Fibroblast of skin of right biceps (primary cell): Measurements from ENCODE around the gene RASAL3.
A peak's percentile ranks its signal among the peaks of the same experiment; 100 is the strongest.

Experiments
- DNase-seq: peaks from one replicate; pipeline ENCODE4 v3.0.0-alpha.2; 2013

The RASAL3 gene

DNA sequence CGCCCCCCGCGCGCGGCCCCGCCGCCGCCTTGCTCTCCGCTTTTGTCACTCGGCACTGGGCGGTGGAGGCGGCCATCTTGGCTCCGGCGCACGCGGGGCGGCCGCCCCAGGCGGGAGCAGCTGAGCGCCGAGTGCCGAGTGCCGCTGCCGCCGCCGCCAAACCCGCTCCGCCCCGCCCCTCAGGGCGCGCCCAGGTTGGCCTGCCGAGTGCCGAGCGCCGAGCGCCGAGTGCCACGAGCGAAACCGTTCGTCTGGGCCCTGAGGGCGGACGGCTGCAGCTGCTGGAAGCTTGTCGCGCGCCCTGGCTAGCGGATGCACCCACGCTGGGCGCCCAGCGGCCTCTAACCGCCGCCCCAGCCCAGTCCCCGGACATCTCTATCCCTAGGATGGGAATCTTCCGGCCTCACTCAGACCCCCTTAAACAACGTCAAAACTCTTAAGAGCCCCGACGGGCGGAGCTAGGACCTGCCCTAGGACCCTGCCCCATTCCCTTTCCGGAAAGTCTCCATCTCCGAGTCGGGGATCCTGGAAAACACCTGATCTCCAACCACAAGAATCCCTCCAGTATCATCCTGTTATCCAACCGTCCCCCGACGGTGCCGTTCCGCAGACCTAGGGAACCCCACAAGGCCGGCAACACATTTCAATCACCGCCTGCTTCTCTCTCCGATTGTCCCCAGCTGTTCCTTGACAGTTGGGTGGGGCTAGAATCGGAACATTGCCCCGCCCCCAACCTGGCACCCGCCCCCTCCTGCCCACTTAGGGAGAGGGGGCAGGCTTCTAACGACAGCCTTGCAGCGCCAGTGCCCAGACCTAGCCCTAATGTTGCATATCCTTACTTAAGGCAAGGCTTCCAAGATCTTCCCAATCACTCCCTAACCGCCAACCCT lies 31.5 kb downstream of the RASAL3 start:
- DNase-seq, result peak; percentile 92

DNA sequence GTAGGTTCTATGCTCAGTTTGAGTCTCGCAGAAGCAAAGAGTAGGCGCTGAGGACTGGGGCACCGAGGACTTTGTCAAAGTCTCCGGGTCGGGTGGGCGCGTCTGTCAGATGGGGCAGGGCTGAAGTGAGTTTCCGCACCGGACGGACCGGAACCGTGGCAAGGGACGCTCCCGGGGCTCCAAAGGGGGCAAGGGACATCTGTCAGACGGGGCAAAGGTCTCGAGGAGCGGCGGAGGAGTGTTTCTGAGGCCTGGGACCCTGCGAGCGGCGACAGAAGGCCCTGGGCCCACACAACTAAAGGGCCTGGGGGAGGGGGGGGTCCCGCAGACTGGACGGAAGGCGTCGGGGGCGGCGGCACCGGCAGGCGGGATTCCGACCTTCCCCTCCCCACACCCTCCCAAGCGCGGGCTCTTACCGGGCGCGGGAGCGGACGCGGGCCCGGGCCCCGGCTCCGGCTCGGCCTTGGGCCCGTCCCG lies 32.3 kb downstream of the RASAL3 start:
- no peak for DNase-seq

DNA sequence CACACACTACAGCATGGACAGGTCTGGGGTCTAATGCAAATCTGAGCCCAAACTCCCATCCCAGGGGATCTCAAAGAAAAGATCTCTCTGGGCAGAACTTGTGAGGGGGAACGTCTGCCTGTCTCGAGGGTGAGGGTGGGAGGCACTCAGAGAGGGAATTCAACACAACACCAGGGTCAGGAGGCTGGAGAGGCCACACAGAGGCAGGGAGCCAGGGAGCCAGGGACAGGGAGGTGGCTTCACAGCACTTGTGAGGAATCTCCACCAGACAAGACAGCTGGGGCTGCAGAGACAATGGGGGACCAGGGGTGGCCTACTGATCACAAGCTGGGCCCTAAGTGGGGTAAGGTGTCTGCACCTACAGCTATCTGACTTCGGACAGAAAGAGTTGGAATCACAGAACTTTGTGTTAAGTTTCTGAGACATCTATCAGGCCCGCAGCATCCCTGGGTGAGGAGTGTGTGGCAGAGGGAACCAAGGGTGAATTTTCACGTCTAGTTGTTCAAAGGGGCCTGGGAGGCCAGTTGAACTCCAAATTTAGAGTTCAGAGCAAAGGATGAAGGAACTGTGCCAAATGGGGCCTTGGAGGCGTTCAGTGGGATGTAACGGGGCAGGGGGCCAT lies 32.8 kb downstream of the RASAL3 start:
- DNase-seq, result no peak

DNA sequence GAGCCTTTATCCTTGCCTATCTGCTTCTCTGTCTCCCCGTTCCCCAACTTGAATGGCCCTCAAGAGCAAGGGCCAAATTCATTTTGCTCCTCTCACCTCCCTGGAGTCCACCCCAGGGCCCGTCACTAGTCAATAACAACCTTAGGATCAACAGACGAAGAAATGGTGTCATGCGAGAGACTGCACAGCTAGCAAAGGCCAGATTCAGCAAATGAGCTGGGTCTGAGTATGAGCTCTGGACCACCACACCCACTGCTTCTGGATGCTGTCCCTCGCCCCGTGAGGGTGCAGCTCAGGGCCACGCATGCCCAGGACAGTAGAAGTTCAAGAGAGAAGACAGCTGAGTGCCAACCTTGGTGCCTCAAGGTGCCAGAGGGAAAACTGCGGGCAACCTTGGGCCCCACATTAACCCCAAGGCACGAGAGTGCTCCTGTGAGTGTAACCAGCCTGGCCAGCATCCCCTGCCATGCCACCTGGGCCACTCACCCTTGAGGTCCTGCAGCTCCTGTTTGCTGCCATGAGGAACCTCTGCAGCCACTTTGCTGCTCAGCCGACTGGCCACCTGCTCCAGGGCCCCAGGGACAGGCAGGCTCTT lies 33.7 kb downstream of the RASAL3 start:
- DNase-seq, result no peak

DNA sequence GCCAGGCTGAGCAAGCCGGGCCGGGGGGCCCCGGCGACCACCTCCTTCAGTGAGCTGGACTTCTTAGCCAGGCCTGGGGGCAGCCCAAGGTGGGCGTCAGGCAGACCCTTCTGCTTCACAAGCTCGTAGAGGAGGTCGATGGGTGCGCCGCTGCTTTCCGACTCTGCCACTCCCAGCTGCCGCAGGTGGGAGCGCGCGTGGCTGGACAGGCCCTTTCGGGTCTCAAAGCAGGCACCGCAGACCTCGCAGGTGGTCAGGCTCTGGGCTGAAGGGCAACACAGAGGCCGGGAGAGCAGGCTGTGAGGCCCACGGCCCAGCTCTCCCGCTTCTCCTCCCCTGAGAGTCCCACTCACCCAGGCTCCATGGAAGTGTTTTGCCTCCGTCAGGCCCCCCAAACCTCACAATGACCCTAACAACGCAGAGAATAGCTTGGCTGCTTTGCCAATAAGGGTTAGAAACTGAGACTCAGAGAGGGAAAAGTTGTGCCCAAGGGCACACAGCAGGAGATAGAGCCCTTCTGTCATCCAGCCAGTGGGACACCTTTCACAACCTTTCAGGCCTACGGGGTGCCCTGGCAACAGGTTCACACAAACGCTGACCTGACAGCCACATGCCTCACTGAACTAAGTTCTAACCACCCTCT lies 34.4 kb downstream of the RASAL3 start:
- no peak for DNase-seq

DNA sequence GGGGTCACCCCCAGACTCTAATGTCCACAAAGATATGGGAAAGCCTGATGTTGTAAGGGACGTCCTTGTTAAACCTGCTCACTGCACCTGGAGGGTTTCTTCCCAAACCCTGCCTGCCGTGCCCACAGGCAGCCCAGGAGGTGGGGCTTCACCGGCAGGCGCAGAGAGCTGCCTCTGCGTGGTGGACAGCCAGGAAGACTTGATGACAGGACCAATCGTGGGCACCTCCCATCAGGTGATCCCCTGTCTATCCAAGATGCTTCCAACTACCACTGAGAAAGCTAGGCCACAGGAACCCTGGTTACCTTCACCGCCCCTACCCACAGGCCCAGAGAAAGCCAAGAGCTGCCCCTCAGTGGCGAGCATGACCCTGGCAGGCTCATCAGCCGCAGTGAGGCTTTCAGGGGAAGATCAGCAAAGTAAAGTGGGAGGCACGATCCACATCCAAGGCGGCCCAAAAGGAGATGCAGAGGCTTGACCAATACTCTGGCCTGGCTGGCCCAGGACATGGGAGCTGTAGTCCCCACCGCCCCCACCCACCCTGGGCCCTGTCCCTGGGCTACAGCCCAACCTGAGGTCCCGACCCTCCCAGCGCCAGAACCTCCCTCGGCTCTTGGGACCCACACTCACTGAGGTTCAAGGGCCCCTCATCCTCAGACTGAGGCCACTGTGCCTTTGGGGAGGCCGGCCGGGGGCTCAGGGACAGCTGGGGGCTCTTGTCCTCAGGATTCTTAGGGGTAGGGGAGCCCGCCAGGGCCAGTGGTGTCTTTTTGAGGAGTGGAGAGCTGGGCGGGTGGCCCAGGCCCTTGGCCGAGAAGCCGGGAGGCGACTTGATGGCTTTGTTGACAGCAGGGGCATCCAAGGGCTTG lies 35.2 kb downstream of the RASAL3 start:
- no peak for DNase-seq

DNA sequence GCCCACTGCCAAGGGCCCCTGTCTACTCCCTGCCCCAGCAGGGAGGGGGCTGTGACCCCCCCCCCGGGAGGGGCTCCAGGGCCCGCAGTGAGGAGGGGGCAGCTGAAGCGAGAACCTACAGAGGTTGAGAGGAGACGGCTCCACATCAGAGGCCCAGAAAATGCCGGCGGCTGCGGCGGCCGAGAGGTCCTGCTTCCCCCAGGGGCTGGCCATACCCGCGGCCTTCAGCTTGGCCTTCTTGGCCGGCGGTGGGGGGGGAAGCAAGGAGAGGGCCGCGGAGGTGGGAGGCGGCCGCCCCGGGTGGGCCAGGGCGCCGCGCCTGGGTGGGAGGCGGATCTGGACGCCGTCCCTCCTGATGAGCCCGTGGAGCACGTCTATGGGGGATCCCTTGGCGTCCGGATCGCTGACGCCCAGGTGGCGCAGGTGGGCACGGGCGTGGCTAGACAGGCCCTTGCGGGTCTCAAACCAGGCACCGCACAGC lies 36.3 kb downstream of the RASAL3 start:
- no peak for DNase-seq

DNA sequence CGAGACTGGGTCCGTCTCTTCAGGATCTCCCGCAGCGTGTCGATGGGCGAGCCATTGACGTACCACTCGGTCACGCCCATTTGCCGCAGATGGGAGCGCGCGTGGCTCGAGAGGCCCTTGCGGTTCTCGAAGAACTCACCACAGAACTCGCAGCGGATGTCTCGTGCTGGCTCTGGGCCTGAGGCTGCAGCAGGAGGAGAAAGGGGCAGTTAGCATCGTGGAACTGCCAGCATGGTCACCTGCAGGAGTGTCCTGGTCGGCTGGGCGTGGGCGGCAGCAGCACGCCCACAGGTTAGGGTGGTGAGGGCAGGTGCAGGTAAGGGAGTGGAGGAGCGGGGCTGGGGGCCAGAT lies 37.0 kb downstream of the RASAL3 start:
- DNase-seq, result no peak

DNA sequence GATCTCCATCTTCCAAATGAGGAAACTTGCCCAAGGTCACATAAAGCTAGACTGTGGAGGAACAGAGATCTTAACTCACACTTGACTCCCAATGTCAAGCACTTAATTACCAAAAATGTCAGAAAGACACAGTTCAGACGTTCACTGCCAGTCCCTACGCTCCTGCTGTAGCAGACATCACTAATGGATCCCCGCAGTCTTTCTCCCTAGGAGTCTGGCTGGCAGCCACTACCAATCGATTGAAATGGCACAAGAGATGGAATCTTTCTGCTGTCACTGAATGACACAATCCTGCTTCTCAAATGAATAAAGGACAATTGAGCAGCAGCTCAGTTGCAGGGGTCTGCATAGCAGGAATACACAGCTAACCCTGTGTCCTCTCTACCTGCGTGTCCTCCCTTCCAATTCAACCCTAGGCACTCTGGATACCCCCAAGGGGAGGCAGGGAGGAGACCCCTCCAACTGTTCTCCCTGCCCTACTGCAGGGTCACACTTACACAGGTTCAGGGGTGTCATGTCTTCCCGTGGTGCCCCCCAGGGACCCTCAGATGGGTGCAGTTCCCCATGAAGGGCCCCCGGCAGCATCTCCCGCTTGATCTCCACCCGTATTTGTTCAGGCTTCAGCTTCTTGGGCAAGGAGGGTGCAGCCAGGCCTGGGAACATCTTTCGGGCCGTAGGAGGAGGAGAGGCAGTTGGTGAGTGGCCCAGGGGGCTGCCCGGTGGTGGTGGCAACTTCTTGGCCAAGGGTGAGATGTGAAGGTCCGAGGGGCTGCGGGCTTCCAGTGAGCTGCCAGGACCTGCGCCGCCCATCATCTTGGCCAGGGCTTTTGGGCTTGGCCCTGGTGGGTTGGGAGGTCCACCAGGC lies 37.6 kb downstream of the RASAL3 start:
- no peak for DNase-seq

DNA sequence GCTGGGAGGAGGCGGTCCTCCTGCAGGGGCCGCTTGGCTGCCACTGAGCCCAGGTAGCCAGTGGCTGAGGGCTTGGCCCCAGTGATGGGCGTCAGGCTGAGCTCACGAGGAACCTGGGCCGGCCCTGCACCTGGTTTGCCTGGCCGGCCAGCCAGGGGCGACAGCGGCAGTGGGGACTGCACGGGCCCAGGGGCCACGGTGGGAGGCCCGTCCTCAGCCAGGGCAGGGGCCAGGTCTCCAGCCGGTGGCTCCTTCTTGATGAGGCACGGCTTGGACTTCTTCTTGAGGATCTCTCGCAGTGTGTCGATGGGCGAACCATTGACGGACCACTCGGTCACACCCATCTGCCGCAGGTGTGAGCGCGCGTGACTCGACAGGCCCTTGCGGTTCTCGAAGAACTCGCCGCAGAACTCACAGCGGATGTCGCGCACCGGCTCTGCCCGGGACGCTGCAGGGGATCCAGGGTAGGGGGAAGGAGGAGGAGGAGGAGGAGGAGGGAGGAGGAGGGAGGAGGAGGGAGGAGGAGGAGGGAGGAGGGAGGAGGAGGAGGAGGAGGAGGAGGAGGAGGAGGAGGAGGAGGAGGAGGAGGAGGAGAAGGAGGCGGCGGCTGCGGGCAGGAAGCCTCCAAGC lies 38.9 kb downstream of the RASAL3 start:
- DNase-seq, result no peak

DNA sequence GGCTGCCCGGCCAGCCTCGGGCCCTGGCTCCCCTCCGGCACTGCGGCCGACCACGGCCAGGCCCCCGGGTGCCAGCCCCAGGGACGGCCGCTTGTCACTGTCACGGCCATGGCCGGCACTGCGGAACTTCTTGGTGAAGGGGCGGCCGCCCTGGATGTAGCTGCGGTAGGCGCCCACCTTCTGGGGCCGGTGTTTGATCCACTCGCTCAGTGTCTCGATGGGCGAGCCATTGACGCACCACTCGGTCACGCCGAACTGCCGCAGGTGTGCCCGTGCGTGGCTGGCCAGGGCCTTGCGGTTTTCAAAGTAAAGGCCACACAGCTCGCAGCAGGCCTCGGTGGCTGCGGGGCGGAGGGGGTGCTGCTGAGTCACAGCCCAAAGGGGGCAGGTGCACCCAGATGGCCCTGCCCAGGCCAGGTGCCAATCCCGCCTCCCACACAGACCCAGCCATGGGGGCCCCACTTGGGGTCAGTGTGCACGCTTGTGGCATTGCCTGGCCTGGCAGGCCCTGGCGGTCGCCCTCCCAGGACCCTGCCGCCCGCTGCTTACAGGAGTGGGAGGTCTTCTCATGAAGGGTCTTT lies 39.6 kb downstream of the RASAL3 start:
- no peak for DNase-seq

DNA sequence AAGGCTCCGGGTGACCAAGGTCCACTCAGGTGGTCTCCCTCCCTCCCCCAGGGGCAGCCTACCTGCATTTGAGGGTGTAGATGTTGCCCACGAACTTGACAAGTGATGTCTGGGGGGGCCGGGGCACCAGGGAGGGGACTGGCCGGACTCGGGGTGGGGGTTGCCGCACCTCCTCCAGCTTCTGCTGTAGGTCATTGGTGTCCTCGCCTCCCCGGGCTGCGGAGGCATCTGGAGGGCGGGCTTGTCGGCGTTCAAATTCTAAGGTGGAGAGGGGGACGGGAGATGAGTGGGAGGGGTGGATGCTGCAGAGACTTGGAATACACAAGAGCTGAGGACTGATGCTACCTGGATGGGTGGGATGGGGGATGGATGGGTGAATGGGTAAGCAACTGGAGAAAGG lies 40.2 kb downstream of the RASAL3 start:
- no peak for DNase-seq

DNA sequence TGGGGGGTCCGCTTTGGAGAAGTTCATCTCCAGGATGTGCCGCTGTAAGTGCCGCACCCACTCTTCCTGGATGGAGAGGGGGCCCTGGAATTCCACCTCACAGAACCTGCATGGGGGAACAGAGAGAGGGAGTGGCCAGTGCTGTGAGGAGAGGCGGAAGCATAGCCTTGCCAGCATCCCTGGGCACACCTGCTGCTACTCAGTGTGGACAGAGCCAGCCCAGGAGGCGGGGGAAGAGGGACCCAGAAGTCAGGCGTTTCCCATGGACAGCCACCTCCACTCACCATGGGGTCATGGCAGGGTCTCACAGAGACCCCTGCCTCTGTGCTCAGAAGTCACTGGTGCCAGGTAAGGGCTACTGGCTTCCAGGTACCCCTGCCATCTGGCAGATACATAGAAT lies 41.2 kb downstream of the RASAL3 start:
- DNase-seq, result no peak

DNA sequence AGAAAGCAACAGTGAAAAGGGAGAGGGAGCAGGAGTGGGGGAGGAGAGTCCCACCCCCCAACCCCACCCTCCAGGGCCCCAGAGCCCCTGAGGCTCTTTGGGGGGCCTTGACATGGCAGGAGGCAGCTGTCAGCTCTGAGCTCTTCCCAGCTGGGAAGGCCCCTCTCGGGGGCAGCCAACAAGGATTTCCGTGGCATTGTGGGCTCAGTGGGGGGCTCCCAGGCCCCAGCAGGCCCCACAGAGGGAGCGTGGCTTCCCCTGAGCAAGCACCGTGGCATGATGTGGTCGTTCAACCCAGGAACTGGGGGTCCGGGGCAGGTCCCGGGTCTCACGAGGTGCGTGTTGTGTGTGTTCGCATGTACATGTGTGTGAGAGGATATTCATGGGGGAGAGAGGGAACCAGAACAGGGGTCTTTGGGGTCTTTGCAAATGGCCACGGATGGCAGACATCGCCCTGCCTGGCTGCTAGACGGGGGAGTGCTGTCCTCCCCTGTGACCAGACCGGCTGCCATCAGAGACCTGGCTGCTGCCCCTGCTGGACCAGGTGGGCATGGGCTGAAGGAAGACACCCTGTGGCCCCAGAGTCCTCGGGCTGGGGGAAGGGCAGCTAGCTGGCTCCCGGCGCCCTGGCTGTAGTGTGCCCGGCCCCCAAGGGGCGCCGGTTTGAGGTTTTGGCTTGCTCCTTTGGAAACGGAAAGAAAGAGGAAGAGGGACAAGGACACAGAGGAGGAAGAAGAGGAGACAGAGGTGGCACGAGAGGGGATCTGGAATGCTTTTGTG lies 41.9 kb downstream of the RASAL3 start:
- no peak for DNase-seq

DNA sequence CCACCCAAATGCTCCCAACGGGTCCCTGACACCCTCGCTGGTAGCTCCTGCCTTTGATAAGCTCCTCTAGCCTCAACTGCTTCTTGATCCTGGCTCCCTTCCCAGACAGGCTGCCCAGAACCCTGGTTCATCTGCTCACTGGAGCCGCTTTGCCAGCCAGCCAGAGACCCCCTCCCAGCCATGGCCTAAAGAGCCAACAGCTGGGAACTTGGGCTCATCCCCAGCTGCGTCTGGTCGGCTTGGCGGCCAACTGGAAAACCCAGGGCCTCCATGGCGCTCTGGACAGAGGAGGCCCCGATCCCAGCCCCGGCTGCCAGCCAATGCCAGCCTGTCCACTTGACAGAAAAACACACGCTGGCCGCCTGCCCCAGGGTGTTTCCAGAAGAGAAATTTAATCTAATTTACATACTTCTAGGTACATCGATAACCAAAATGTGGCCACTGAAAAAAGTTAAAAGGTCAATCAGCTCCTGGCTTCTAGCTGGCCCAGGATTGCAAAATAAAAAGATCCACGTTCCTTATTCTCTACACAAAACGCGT lies 42.6 kb downstream of the RASAL3 start:
- no peak for DNase-seq

DNA sequence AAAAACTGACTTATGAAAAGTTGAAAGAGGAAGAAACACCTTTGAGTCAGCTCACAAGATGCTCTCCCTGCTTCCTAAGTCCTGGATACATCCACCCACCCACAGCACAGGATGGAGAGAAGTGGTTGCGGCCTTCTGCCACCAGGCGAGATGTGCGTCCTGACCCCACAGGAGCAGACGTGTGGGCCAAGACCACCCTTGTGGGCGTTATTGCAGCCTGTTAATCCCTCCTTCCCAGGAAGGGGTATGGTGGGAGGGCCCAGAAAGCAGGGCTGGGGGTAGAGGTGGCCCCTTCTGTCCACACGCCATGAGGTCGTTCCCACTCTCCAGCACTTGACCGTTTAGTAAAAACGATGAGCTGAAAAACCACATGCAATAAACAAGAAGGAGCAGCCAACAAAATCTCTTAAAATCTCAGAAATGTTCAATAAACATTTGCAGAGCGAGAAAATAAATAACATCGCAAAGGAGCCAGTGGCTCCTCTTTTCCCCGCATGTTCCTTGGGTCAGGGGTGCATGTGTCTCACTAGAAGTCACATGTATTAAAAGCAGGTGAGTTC lies 43.1 kb downstream of the RASAL3 start:
- no peak for DNase-seq

DNA sequence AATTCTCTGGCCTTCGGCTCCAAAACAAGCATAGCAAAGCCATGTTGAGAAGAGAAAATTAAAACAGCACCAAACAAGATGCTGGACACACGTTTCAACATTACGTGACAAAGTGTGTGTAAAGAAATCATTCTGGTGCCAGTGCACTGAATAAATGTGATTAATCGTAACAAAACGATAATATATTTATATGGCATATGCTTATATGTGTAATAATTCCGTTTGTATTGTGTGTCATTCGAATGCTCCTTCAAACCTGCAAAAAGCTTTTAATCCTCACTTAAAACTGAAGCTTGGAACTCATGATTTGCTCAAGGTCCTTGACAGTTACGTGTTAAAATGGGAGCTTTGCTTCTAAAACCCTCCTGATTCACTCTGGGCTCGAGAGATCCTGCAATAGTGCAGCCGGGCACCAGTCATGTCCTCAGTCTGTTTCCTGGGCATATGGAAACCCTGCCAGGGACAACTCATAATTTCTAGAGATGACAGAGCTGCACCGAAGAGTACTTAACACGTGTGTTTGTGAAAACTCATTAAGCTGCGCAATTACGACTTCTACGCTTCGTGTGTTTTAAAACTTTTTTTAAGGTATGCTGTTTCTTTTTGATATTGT lies 44.8 kb downstream of the RASAL3 start:
- no peak for DNase-seq

DNA sequence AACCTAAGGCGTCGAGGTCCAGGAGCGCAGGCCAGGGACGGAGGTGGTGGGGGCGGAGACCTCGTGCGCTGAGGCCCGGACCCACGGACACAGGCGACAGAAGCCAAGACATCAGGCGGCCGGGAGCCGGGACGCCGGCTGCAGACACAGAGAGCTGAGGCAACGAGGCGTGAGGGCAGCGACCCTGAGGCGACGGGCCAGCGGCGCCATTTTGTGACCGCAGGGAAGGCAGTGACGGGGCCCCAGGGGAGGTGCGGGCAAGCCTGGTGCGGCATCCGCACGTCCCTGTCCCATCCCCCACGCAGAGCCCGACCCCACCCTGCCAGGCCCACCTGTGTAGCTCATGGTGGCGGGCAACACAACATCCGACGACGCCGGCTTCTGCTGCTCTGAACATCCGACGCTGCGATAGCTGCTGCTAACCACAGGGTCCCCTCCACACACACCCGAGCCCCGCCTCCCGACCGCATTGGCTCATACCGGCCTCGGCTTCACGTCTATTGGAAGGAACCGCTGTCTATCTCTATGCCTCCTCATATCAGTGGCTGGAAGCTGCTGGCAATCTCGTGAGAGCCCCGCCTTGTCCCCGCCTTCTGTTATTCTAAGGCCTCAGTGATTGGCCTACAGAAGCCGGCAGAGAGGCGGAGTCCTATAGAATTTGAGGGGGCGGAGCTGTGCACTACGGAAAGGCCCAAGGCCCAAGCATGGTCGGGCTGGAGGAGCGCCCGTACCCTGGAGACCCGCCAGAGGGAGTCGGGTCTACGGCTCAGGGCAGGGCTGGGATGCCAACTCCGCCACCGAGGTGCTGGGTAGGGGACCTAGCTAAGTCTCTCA lies 45.5 kb downstream of the RASAL3 start, which contains the start of gene AKAP8L:
Gene AKAP8L (minus strand): TSS at position 410 of the 834 bp plus-strand sequence. CDS start 65 bp downstream, at position 345.
- DNase-seq, result peak; percentile 100
